ENCODE results near the gene TTC21A.

- TF ChIP-seq POLR2A (IDR thresholded peaks at IDR 0.05) = no peak
- no peak for TF ChIP-seq CTCF (IDR thresholded peaks at IDR 0.05)
These were observed 45.3 kb upstream of the TTC21A start for GRCh38 chr3:39062180-39062579.
